Measurements from ENCODE around the gene RILP.

The RILP gene

GRCh38 chr17:1604831-1605528, 44.7 kb downstream of the RILP start:
- H3K36me3 Mint-ChIP-seq, result peaks cover 16% of the 10 kb centered on the region
- peak overlapping the region; percentile 18 for H3K4me3 Mint-ChIP-seq
- H3K27ac Mint-ChIP-seq, result peak overlapping the region; percentile 56
- no peak for DNase-seq (ENCODE audit: low spot score in 2 of 2)
- peaks cover 34% of the 10 kb centered on the region for H3K4me1 Mint-ChIP-seq
- no peak for ATAC-seq
- H3K9me3 Mint-ChIP-seq, result no peaks in the 10 kb centered on the region

GRCh38 chr17:1601571-1601970, 48.1 kb downstream of the RILP start:
- no peak overlapping the region for H3K27ac Mint-ChIP-seq
- no peaks in the 10 kb centered on the region for H3K9me3 Mint-ChIP-seq
- no peak overlapping the region for H3K4me3 Mint-ChIP-seq
- peaks cover 10% of the 10 kb centered on the region for H3K4me1 Mint-ChIP-seq
- H3K36me3 Mint-ChIP-seq, result no peaks in the 10 kb centered on the region
- DNase-seq (ENCODE audit: low spot score in 2 of 2), result no peak
- no peak for ATAC-seq

DNA sequence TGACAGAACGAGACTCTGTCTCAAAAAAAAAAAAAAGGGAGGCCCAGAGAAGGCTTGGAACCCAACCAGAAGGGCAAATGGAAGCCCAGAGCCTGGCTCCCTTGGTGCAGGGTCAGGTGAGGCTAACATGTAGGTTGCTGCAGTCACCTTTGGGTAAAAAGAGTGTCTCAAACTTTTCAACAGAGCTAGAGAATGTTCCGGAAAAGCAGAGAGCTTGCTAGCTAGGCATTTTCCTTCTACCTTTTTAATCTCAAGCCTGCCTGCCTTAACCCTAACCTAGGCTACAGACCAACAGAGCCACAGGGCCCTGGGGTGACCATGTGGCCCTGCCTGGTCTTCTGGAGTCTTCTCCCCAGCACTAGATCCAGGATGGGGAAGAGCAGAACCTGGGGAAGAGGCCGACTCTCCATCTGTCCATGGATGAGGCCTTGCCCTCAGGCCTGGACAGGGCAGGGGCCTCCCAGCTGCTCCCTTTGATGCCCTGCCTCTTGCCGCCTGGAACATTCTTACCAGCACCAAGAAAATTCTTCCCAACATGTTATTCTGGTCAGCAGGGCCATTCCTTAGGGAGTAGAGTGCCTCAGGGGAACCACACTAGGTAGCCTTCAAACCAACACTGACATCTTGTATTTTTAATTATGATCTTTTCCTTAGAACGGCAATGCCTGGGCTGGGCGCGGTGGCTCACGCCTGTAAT, 51.1 kb downstream of the RILP start:
- no peaks in the 10 kb centered on the region for H3K36me3 Mint-ChIP-seq
- H3K27ac Mint-ChIP-seq, result no peak overlapping the region
- no peak for ATAC-seq

DNA sequence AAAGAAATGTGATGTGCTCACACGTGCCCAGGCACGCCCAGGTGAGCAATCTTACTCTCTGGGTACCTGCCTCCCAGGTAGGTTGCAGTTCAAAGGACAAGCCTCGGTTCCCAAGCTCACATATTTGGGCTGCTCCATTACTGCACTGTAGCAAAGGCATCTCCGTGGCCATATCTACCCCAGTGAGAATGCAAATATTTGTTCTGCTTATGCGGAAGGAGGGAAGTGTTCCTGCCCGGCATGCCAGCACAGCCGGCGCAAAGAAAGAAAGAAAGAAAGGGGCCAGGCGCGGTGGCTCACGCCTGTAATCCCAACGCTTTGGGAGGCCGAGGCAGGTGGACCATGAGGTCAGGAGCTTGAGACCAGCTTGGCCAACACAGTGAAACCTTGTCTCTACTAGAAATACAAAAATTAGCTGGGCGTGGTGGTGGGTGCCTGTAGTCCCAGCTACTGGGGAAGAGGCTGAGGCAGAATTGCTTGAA, 51.8 kb downstream of the RILP start:
- ATAC-seq (no peak), DNase-seq (ENCODE audit: low spot score in 2 of 2) (no peak)
- Mint-ChIP-seq H3K36me3 (no peaks in the 10 kb centered on the region), H3K4me1 (peaks cover 3% of the 10 kb centered on the region), H3K4me3 (no peak overlapping the region), H3K27ac (no peak overlapping the region), H3K9me3 (no peaks in the 10 kb centered on the region)

More for the DNA sequence above, 51.1 kb downstream of the RILP start:
- Mint-ChIP-seq H3K4me1 (no peaks in the 10 kb centered on the region), H3K4me3 (no peak overlapping the region), H3K9me3 (no peaks in the 10 kb centered on the region)
- no peak for DNase-seq (ENCODE audit: low spot score in 2 of 2)

Measured in stimulated activated effector memory CD8-positive, alpha-beta T cell treated with anti-CD3 and anti-CD28 coated beads, Interleukin-12 subunit alpha, Interleukin-12 subunit beta, amount 100 ng/mL, for 72 hours (primary cell).